ENCODE data around the gene KDM2A.
A peak's percentile ranks its signal among the peaks of the same experiment; 100 is the strongest.

Gene KDM2A

GRCh38 chr11:67283481-67283963 lies 164.5 kb downstream of the KDM2A start:
- Histone ChIP-seq H3K36me3 (replicated peaks) (peaks cover 69% of the 10 kb centered on the region), H3K9me3 (no peaks in the 10 kb centered on the region), H3K4me1 (peaks cover 7% of the 10 kb centered on the region), H3K27me3 (ENCODE audit: low read depth) (no peaks in the 10 kb centered on the region), H3K4me3 (no peak overlapping the region)
- no peak for DNase-seq (ENCODE audit: low spot score in 2 of 2)
- in situ Hi-C loops (cut with MboI; ENCODE audit: low sequenced_read_pairs), result no loop called here

GRCh38 chr11:67284811-67285540 lies 165.9 kb downstream of the KDM2A start:
- H3K9me3 ChIP-seq, result no peaks in the 10 kb centered on the region
- no peak for DNase-seq (ENCODE audit: low spot score in 2 of 2)
- H3K4me1 ChIP-seq, result peaks cover 7% of the 10 kb centered on the region
- no peaks in the 10 kb centered on the region for H3K27me3 ChIP-seq (ENCODE audit: low read depth)
- in situ Hi-C loops (cut with MboI; ENCODE audit: low sequenced_read_pairs), result no loop called here
- H3K4me3 ChIP-seq, result no peak overlapping the region
- H3K36me3 ChIP-seq (replicated peaks), result peaks cover 59% of the 10 kb centered on the region

GRCh38 chr11:67285541-67286498 lies 166.8 kb downstream of the KDM2A start:
- H3K36me3 ChIP-seq (replicated peaks), result peaks cover 56% of the 10 kb centered on the region

GRCh38 chr11:67286621-67287333 lies 167.7 kb downstream of the KDM2A start:
- Histone ChIP-seq H3K4me1 (peaks cover 7% of the 10 kb centered on the region), H3K4me3 (no peak overlapping the region), H3K27me3 (ENCODE audit: low read depth) (no peaks in the 10 kb centered on the region), H3K36me3 (replicated peaks) (peaks cover 56% of the 10 kb centered on the region), H3K9me3 (no peaks in the 10 kb centered on the region)
- in situ Hi-C loops (cut with MboI; ENCODE audit: low sequenced_read_pairs), result no loop called here
- DNase-seq (ENCODE audit: low spot score in 2 of 2), result no peak

More at GRCh38 chr11:67285541-67286498, 166.8 kb downstream of the KDM2A start:
- Histone ChIP-seq H3K4me1 (peaks cover 7% of the 10 kb centered on the region), H3K4me3 (no peak overlapping the region), H3K9me3 (no peaks in the 10 kb centered on the region), H3K27me3 (ENCODE audit: low read depth) (no peaks in the 10 kb centered on the region)
- in situ Hi-C loops (cut with MboI; ENCODE audit: low sequenced_read_pairs), result no loop called here
- DNase-seq (ENCODE audit: low spot score in 2 of 2), result no peak

GRCh38 chr11:67287355-67288197 lies 168.5 kb downstream of the KDM2A start:
- Histone ChIP-seq H3K4me3 (peak overlapping the region; percentile 86), H3K27me3 (ENCODE audit: low read depth) (no peaks in the 10 kb centered on the region), H3K36me3 (replicated peaks) (peaks cover 54% of the 10 kb centered on the region), H3K4me1 (peaks cover 7% of the 10 kb centered on the region), H3K9me3 (no peaks in the 10 kb centered on the region)
- DNase-seq (ENCODE audit: low spot score in 2 of 2), result no peak
- in situ Hi-C loops (cut with MboI; ENCODE audit: low sequenced_read_pairs), result no loop called here

- peaks cover 7% of the 10 kb centered on the region for H3K4me1 ChIP-seq
- H3K9me3 ChIP-seq, result no peaks in the 10 kb centered on the region
- DNase-seq (ENCODE audit: low spot score in 2 of 2), result no peak
- peaks cover 52% of the 10 kb centered on the region for H3K36me3 ChIP-seq (replicated peaks)
- in situ Hi-C loops (cut with MboI; ENCODE audit: low sequenced_read_pairs), result no loop called here
- no peaks in the 10 kb centered on the region for H3K27me3 ChIP-seq (ENCODE audit: low read depth)
- peak overlapping the region; percentile 86 for H3K4me3 ChIP-seq
Observed at GRCh38 chr11:67288198-67288451, 169.1 kb downstream of the KDM2A start.

GRCh38 chr11:67288452-67289225 lies 169.6 kb downstream of the KDM2A start:
- peaks cover 47% of the 10 kb centered on the region for H3K36me3 ChIP-seq (replicated peaks)
- in situ Hi-C loops (cut with MboI; ENCODE audit: low sequenced_read_pairs), result no loop called here

GRCh38 chr11:67289226-67289650 lies 170.2 kb downstream of the KDM2A start, which contains the start of gene ANKRD13D:
ANKRD13D (plus strand) TSS chr11:67289303; CDS start chr11:67289461, 158 bp downstream.
- Histone ChIP-seq H3K4me1 (peaks cover 7% of the 10 kb centered on the region), H3K36me3 (replicated peaks) (peaks cover 41% of the 10 kb centered on the region), H3K9me3 (no peaks in the 10 kb centered on the region), H3K27me3 (ENCODE audit: low read depth) (no peaks in the 10 kb centered on the region), H3K4me3 (peak within 1 kb of the TSS; percentile 86)
- DNase-seq (ENCODE audit: low spot score in 2 of 2), result no peak
- in situ Hi-C loops (cut with MboI; ENCODE audit: low sequenced_read_pairs), result no loop called here

More at GRCh38 chr11:67288452-67289225, 169.6 kb downstream of the KDM2A start:
- Histone ChIP-seq H3K4me1 (peaks cover 7% of the 10 kb centered on the region), H3K9me3 (no peaks in the 10 kb centered on the region), H3K27me3 (ENCODE audit: low read depth) (no peaks in the 10 kb centered on the region), H3K4me3 (peak overlapping the region; percentile 86)
- DNase-seq (ENCODE audit: low spot score in 2 of 2), result peak; percentile 70 to 91

GRCh38 chr11:67289651-67290479 lies 170.8 kb downstream of the KDM2A start:
- DNase-seq (ENCODE audit: low spot score in 2 of 2), result no peak
- Histone ChIP-seq H3K4me1 (peaks cover 7% of the 10 kb centered on the region), H3K36me3 (replicated peaks) (peaks cover 37% of the 10 kb centered on the region), H3K4me3 (peak overlapping the region; percentile 57), H3K27me3 (ENCODE audit: low read depth) (no peaks in the 10 kb centered on the region), H3K9me3 (no peaks in the 10 kb centered on the region)
- in situ Hi-C loops (cut with MboI; ENCODE audit: low sequenced_read_pairs), result no loop called here

GRCh38 chr11:67290801-67291200 lies 171.7 kb downstream of the KDM2A start:
- Histone ChIP-seq H3K4me3 (no peak overlapping the region; the same call in 1 of the 2 replicates), H3K9me3 (no peaks in the 10 kb centered on the region), H3K36me3 (replicated peaks) (peaks cover 28% of the 10 kb centered on the region), H3K27me3 (ENCODE audit: low read depth) (no peaks in the 10 kb centered on the region), H3K4me1 (peaks cover 7% of the 10 kb centered on the region)
- DNase-seq (ENCODE audit: low spot score in 2 of 2), result no peak
- in situ Hi-C loops (cut with MboI; ENCODE audit: low sequenced_read_pairs), result no loop called here

GRCh38 chr11:67291481-67292381 lies 172.7 kb downstream of the KDM2A start:
- H3K4me3 ChIP-seq, result no peak overlapping the region
- no peaks in the 10 kb centered on the region for H3K9me3 ChIP-seq
- in situ Hi-C loops (cut with MboI; ENCODE audit: low sequenced_read_pairs), result no loop called here
- DNase-seq (ENCODE audit: low spot score in 2 of 2), result no peak
- H3K4me1 ChIP-seq, result peaks cover 7% of the 10 kb centered on the region
- no peaks in the 10 kb centered on the region for H3K27me3 ChIP-seq (ENCODE audit: low read depth)
- H3K36me3 ChIP-seq (replicated peaks), result peaks cover 22% of the 10 kb centered on the region
